Renal pelvis (tissue), 4 donors: ENCODE measurements around the gene IQCB1. TPM values are rescaled to one million over a fixed set of nuclear protein-coding genes. Genes with fewer than 3 reads are reported as not detected.
A peak's percentile ranks its signal among the peaks of the same experiment; 100 is the strongest.
"Not testable (repeated sequence)": the region's sequence is repeated elsewhere in the genome, so short reads cannot be mapped to it uniquely, and the experiment has no call there.

ENCODE experiments used
- DNase-seq: peaks from one replicate; pipeline ENCODE4 v3.0.0-alpha.2; 2013
- polyA plus RNA-seq, 3 donors: library from polyadenylated mRNA; unstranded; fragments of 120-200 nt; gene quantifications; one replicate each; pipeline ENCODE4 v1.2.1, GENCODE V29; 2013; ENCODE audit not compliant: insufficient read length in 3 of 3

The IQCB1 gene
- polyA plus RNA-seq, 3 donors = 27.7 to 52.2 (median 40.0) TPM

- peak; percentile 99 for DNase-seq
Measured at GRCh38 chr3:121749276-121750086, 85.4 kb downstream of the IQCB1 start, which contains the start of gene GOLGB1. TSS of gene GOLGB1 (minus strand) at chr3:121749741. CDS start at chr3:121730971, 18,770 bp downstream.

DNA sequence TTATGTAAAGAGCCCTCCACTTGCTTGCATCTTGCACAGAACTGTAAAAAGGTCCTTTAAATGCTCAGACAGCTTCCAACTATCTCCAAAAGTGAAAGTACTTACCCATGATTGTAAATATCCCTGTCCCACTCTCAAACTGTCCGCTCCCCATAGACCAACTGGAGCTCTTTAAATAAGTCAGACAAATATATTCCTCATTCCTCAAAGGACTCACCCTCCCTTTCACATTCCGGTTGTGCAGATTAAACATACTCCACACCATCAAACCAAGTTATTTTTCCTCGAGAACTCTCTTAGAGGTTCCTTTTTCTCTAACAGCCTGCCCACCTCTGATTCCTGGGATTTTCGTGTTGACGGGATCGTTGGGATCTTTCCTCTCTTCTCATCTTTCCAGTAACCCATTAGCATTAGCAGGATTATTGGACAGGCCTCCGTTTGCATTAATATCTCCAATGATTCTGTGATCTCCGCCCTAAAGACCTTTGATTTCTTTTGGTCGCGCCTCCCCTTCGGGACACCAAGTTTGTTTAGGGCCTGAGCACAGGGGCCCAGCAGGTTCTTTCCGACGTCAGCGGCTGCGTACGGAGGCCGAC is 86.1 kb downstream of the IQCB1 start:
- no peak for DNase-seq

- DNase-seq = no peak
Measured at GRCh38 chr3:121747976-121748375, 86.9 kb downstream of the IQCB1 start.

DNA sequence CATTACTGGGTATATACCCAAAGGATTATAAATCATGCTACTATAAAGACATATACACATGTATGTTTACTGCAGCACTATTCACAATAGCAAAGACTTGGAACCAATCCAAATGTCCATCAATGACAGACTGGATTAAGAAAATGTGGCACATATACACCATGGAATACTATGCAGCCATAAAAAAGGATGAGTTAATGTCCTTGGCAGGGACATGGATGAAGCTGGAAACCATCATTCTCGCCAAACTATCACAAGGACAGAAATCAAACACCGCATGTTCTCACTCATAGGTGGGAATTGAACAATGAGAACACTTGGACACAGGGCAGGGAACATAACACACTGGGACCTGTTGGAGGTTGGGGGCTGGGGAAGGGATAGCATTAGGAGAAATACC is 91.8 kb downstream of the IQCB1 start:
- DNase-seq = not testable (repeated sequence)

GRCh38 chr3:121740896-121741295 is 94.0 kb downstream of the IQCB1 start:
- DNase-seq = no peak

DNA sequence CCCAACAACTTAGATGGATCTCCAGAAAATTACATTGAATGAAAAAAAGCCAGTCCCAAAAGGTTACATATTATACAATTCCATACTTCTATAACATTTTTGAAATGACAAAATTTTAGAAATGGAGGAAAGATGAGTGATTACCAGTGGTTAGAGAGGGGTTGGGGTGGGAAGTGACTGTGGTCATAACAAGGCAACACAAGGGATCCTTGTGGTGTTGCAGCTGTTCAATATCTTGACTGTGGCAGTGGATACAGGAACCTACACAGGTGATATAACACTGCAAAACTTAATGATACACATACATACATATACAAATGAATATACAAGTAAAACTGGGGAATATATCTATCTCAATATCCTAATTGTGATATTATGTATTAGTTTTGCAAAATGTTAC is 95.0 kb downstream of the IQCB1 start:
- no peak for DNase-seq

DNA sequence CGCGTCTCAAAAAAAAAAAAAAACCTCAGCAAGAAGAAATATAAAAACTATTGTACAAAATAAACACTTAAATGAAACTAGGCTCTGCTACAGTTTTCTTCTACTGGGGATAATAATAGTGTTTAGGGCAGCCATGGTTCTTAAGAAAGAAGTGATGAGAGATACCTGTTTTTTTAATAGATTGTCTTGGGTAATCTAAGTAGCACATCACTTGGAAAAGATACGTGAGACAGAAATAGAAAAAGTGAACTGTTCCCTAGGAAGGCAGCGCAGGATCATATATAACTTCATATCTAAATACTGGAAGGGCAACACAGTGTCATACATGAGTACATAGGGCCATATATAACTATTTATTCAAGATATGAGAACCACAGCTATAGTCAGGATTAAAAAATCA is 97.2 kb downstream of the IQCB1 start:
- no peak for DNase-seq

DNA sequence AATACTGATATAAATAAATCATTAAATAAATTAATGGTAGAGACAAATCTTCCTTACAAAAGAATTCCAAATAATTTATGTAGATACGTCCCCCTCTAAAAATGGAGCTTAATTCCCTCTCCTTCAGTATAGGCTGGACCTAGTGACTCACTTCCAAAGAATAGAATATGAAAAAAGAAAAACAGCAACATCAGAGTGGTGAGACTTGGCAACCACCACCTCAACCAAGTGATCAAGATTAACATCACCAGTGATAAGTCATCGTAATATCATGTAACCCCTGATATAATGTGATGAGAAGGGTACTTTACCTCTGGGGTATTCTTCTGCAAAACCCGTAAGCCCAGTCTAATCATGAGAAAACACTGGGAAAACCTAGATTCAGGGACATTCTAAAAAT is 98.7 kb downstream of the IQCB1 start:
- DNase-seq = no peak

- DNase-seq = no peak
Measured at GRCh38 chr3:121735047-121735696, 99.7 kb downstream of the IQCB1 start.

DNA sequence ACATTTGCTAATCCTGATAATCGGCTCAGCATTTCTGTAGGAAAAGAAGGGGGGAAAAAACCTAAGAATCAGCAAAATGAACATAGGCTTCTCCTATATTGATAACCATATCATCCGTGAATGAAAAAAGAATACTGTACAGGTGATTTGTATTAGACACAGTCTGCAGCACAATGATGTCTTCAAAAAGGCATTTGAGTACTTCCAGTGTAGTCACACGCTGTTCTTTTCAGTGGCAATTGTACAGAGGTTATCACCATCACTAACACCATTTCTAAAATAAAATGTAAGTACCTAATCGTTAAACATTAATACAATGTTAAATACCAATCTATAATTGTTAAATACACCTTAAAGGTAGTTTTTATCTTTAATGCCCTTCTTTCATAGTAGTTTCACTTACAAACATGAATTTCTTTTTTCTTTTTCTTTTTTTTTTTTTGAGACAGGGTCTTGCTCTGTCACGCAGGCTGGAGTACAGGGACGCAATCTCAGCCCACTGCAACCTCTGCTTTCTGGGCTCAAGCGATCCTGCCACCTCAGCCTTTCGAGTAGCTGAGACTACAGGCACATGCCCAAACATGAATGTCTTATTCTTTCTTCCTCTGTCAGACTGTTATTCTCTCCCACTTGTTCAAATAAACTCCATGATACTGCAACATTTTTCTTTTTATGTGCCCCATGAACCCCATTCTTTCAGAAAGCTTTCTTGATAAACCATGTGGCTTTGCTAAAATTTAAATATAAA is 103.7 kb downstream of the IQCB1 start:
- no peak for DNase-seq

DNA sequence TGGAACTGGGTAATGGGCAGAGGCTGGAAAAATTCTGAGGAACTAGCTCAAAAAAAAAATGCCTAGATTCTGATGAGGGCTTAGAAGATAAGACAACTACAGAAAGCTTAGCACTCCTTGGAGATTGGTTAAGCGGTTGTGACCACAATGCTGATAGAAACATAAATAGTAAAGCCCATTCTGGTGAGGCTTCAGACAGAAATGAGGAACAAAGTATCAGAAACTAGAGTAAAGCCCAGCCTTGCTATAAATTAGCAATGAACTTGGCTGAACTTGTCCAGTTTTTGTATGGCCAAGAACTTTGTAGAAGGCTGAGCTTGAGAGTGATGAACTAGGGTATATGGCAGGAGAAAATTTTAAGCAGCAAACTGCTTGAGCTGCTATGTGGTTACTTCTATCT is 110.7 kb downstream of the IQCB1 start:
- DNase-seq = no peak

GRCh38 chr3:121723485-121723884 is 111.4 kb downstream of the IQCB1 start:
- no peak for DNase-seq

DNA sequence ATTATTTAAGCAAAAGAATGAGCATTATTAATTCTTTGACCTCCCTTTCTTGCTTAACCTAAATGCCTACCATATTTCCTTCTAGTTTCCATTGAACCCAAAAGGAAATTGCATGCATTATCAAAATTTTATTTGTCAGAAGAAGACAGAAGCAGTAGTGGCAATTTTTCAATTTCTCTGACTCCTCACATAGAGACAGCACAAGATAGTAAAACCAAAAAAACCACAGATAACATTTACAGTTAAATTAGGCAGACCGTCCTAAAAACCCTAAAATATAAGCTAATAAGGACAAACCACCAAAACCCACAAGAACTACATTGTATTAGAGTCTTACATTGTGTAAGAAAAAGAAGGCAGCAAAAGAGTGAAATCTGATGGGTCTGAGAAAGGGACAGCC is 112.4 kb downstream of the IQCB1 start:
- no peak for DNase-seq

- no peak for DNase-seq
Measured at GRCh38 chr3:121720163-121720562, 114.7 kb downstream of the IQCB1 start.

Other genes with a start within 250 kb of the IQCB1 start
- under 1 TPM in 1 of 3 donors, not detected in 2; 0.03 TPM for gene FBXO40, start 241.7 kb downstream of the IQCB1 start, polyA plus RNA-seq
- 1 to 10 TPM; 4.9 to 6.7 (median 6.4) TPM for gene HCLS1, start 174.2 kb downstream of the IQCB1 start, polyA plus RNA-seq
- gene GOLGB1, start 85.3 kb downstream of the IQCB1 start, polyA plus RNA-seq = 100 to 1,000 TPM in 1 of 3 donors, 10 to 100 TPM in 2; 81.9 to 104 (median 85.6) TPM
- 1 to 10 TPM; 7.9 to 8.8 (median 7.9) TPM for gene EAF2, start 149 bp upstream of the IQCB1 start, polyA plus RNA-seq
- 10 to 100 TPM in 2 of 3 donors, 1 to 10 TPM in 1; 8.3 to 22.0 (median 15.8) TPM for gene SLC15A2, start 59.3 kb upstream of the IQCB1 start, polyA plus RNA-seq
- gene ILDR1, start 187.2 kb upstream of the IQCB1 start, polyA plus RNA-seq = 1 to 10 TPM; 6.7 to 9.5 (median 8.5) TPM
- 1 to 10 TPM; 1.1 to 1.5 (median 1.3) TPM for gene CD86, start 220.3 kb upstream of the IQCB1 start, polyA plus RNA-seq